CD1c-positive myeloid dendritic cell (primary cell): ENCODE measurements around the gene SPATS2L.

Experiments
- DNase-seq: peaks from one replicate; pipeline ENCODE4 v3.0.0-alpha.2; 2016; ENCODE audit errors: extremely low spot score

SPATS2L gene

GRCh38 chr2:200466425-200467418 is 160.2 kb downstream of the SPATS2L start:
- DNase-seq: peak; percentile 12

GRCh38 chr2:200467806-200468681 is 161.6 kb downstream of the SPATS2L start:
- DNase-seq: no peak

- no peak for DNase-seq
Measured at GRCh38 chr2:200469708-200470211, 163.3 kb downstream of the SPATS2L start.

GRCh38 chr2:200470230-200470629 is 163.7 kb downstream of the SPATS2L start:
- DNase-seq: no peak

- peak; percentile 31 for DNase-seq
Measured at GRCh38 chr2:200471324-200471848, 164.9 kb downstream of the SPATS2L start.

GRCh38 chr2:200471928-200472645 is 165.6 kb downstream of the SPATS2L start:
- no peak for DNase-seq

- no peak for DNase-seq
Measured at GRCh38 chr2:200472853-200473464, 166.5 kb downstream of the SPATS2L start.

- no peak for DNase-seq
Measured at GRCh38 chr2:200475795-200476194, 169.3 kb downstream of the SPATS2L start.

GRCh38 chr2:200476836-200477235 is 170.3 kb downstream of the SPATS2L start:
- no peak for DNase-seq

- no peak for DNase-seq
Measured at GRCh38 chr2:200477667-200478131, 171.2 kb downstream of the SPATS2L start.

- DNase-seq: no peak
Measured at GRCh38 chr2:200479692-200480265, 173.3 kb downstream of the SPATS2L start.

GRCh38 chr2:200482194-200482593 is 175.7 kb downstream of the SPATS2L start:
- no peak for DNase-seq

- no peak for DNase-seq
Measured at GRCh38 chr2:200483729-200484198, 177.3 kb downstream of the SPATS2L start.

GRCh38 chr2:200484934-200485333 is 178.4 kb downstream of the SPATS2L start:
- DNase-seq: no peak

- DNase-seq: no peak
Measured at GRCh38 chr2:200486529-200486928, 180.0 kb downstream of the SPATS2L start.

- DNase-seq: no peak
Measured at GRCh38 chr2:200488169-200488568, 181.7 kb downstream of the SPATS2L start.

- no peak for DNase-seq
Measured at GRCh38 chr2:200490001-200490400, 183.5 kb downstream of the SPATS2L start.

- DNase-seq: no peak
Measured at GRCh38 chr2:200492656-200493055, 186.2 kb downstream of the SPATS2L start.

- no peak for DNase-seq
Measured at GRCh38 chr2:200494048-200494447, 187.6 kb downstream of the SPATS2L start.

- DNase-seq: no peak
Measured at GRCh38 chr2:200496696-200497095, 190.2 kb downstream of the SPATS2L start.
